OCI-LY7 (cell line): Measurements from ENCODE around the gene NRXN2. TPM values are rescaled to one million over a fixed set of nuclear protein-coding genes. Genes with fewer than 3 reads are reported as not detected.

Source experiments
- BruUV-seq: library from RNA; stranded (reverse); fragments of 400-500 nt; replicated peaks from 2 replicates; lab custom pipeline; 2021; lab: Mats Ljungman, UMichigan
- CTCF ChIA-PET: fragments of 300-600 bp; sonication (Branson Sonifier 250); formaldehyde crosslinking; loops from one replicate; lab custom pipeline; 2022; ENCODE audit warnings: antibody characterized with exemption; ENCODE audit not compliant: unreplicated experiment; lab: Charles Lee
- POLR2A ChIA-PET: fragments of 300-600 bp; sonication (Branson Sonifier 250); formaldehyde crosslinking; loops from one replicate; lab custom pipeline; 2022; ENCODE audit warnings: antibody characterized with exemption; lab: Charles Lee
- DNase-seq: peaks from one replicate; pipeline ENCODE4 v3.0.0-alpha.2; 2015; ENCODE audit warnings: low spot score
- H2AFZ ChIP-seq: fragments of 200-600 bp; sonication (generic), shearing (Covaris generic); 2 replicates; pipeline ENCODE4 v1.6.1; 2014; ENCODE audit warnings: mild to moderate bottlenecking, antibody characterized with exemption, low read length, moderate library complexity
- H3K27ac ChIP-seq: fragments of 200-600 bp; sonication (generic); 2 replicates; pipeline ENCODE4 v1.5.1; 2014; ENCODE audit warnings: mixed run types, low read depth, mild to moderate bottlenecking, moderate library complexity, low read length, inconsistent platforms; ENCODE audit not compliant: poor library complexity, severe bottlenecking
- H3K36me3 ChIP-seq: fragments of 200-600 bp; sonication (generic); 2 replicates; pipeline ENCODE4 v1.6.1; 2014; ENCODE audit warnings: mild to moderate bottlenecking, antibody characterized with exemption, low read length, moderate library complexity, mixed read lengths; ENCODE audit not compliant: insufficient read depth
- H3K4me1 ChIP-seq: fragments of 200-600 bp; sonication (generic); 2 replicates; pipeline ENCODE4 v1.5.1; 2014; ENCODE audit warnings: mild to moderate bottlenecking, low read length; ENCODE audit not compliant: insufficient read depth, poor library complexity, severe bottlenecking
- H3K4me2 ChIP-seq: fragments of 200-600 bp; sonication (generic); 2 replicates; pipeline ENCODE4 v1.6.1; 2014; ENCODE audit warnings: mild to moderate bottlenecking, low read length
- H3K4me3 ChIP-seq: fragments of 200-600 bp; sonication (generic); 2 replicates; pipeline ENCODE4 v1.5.1; 2014; ENCODE audit warnings: mild to moderate bottlenecking, low read depth, low read length; ENCODE audit not compliant: poor library complexity, severe bottlenecking
- H3K79me2 ChIP-seq: fragments of 200-600 bp; sonication (generic); 2 replicates; pipeline ENCODE4 v1.6.1; 2016; ENCODE audit warnings: low read depth, mild to moderate bottlenecking, low read length, moderate library complexity, mixed read lengths; ENCODE audit not compliant: insufficient read depth
- H3K9me2 ChIP-seq: fragments of 200-600 bp; sonication (generic); 2 replicates; pipeline ENCODE4 v1.6.1; 2016; ENCODE audit warnings: mild to moderate bottlenecking, low read length, mixed read lengths; ENCODE audit not compliant: insufficient read depth
- H3K9me3 ChIP-seq: fragments of 200-600 bp; sonication (generic); 2 replicates; pipeline ENCODE4 v1.6.1; 2014; ENCODE audit warnings: mild to moderate bottlenecking, mixed run types, low read length, mixed read lengths
- H4K20me1 ChIP-seq: fragments of 200-600 bp; sonication (generic); 2 replicates; pipeline ENCODE4 v1.6.1; 2014; ENCODE audit warnings: mild to moderate bottlenecking, antibody characterized with exemption, low read length, moderate library complexity, mixed read lengths; ENCODE audit not compliant: insufficient read depth
- CTCF ChIP-seq: fragments of 200-600 bp; sonication (generic); conservative IDR thresholded peaks from 2 replicates; pipeline ENCODE4 v1.5.1; 2014; ENCODE audit warnings: mild to moderate bottlenecking, antibody characterized with exemption, low read length, moderate library complexity, mixed read lengths
- EZH2phosphoT487 ChIP-seq: fragments of 200-600 bp; sonication (generic); IDR thresholded peaks from 2 replicates; pipeline ENCODE4 v1.6.1; 2018; ENCODE audit warnings: low read depth, borderline replicate concordance, mild to moderate bottlenecking, mixed run types, antibody characterized with exemption, low read length, moderate library complexity, mixed read lengths
- intact Hi-C: fragments of 100-400 bp; cut with micrococcal nuclease; formaldehyde crosslinking; loops from one replicate; pipeline ENCODE4 v1.10.0; 2022; ENCODE audit not compliant: unreplicated experiment
- total RNA-seq, 2 experiments: library from RNA; depleted of rRNA in 1 of 2; stranded (reverse); fragments of >200 nt in 1 of 2; shearing (Covaris generic) in 1 of 2; gene quantifications; 2 replicates each; pipeline ENCODE4 v1.2.3, GENCODE V29; 2014 to 2022

The NRXN2 gene
- total RNA-seq, 2 experiments from 2014 or later, result 2.4 to 3.3 TPM

- Histone ChIP-seq H4K20me1 (no peaks in the 10 kb centered on the region), H2AFZ (no peak overlapping the region), H3K27ac (no peak overlapping the region), H3K36me3 (no peaks in the 10 kb centered on the region), H3K9me3 (no peaks in the 10 kb centered on the region), H3K79me2 (no peaks in the 10 kb centered on the region), H3K4me1 (peaks cover 15% of the 10 kb centered on the region), H3K4me2 (no peak overlapping the region), H3K9me2 (no peaks in the 10 kb centered on the region), H3K4me3 (no peak overlapping the region)
- intact Hi-C loops, result no loop called here
- POLR2A ChIA-PET, result no interaction called here
- CTCF ChIA-PET, result no interaction called here
- no peak for DNase-seq
- TF ChIP-seq CTCF, result no peak
- TF ChIP-seq EZH2phosphoT487, result no peak
- no TSS peak for BruUV-seq
Measured at GRCh38 chr11:64564419-64564818, 158.6 kb downstream of the NRXN2 start.

GRCh38 chr11:64563966-64564365 lies 159.0 kb downstream of the NRXN2 start:
- H3K4me3 ChIP-seq, result no peak overlapping the region
- intact Hi-C loops, result no loop called here
- no peak overlapping the region for H2AFZ ChIP-seq
- ChIA-PET POLR2A (no interaction called here), CTCF (no interaction called here)
- TF ChIP-seq EZH2phosphoT487 (no peak), CTCF (no peak)
- no peak overlapping the region for H3K27ac ChIP-seq
- no peaks in the 10 kb centered on the region for H3K9me3 ChIP-seq
- H3K4me2 ChIP-seq, result no peak overlapping the region
- H3K36me3 ChIP-seq, result no peaks in the 10 kb centered on the region
- H3K9me2 ChIP-seq, result no peaks in the 10 kb centered on the region
- no peaks in the 10 kb centered on the region for H3K79me2 ChIP-seq
- H4K20me1 ChIP-seq, result no peaks in the 10 kb centered on the region
- no peak for DNase-seq
- H3K4me1 ChIP-seq, result peaks cover 15% of the 10 kb centered on the region
- BruUV-seq, result no TSS peak

GRCh38 chr11:64562723-64563351 lies 160.2 kb downstream of the NRXN2 start:
- Histone ChIP-seq H3K4me1 (peaks cover 15% of the 10 kb centered on the region), H3K4me3 (no peak overlapping the region), H3K79me2 (no peaks in the 10 kb centered on the region), H4K20me1 (no peaks in the 10 kb centered on the region), H3K9me3 (no peaks in the 10 kb centered on the region), H2AFZ (no peak overlapping the region), H3K4me2 (no peak overlapping the region), H3K36me3 (no peaks in the 10 kb centered on the region), H3K27ac (no peak overlapping the region), H3K9me2 (no peaks in the 10 kb centered on the region)
- CTCF ChIA-PET, result no interaction called here
- no TSS peak for BruUV-seq
- no peak for DNase-seq
- TF ChIP-seq CTCF, result no peak
- no peak for TF ChIP-seq EZH2phosphoT487
- POLR2A ChIA-PET, result no interaction called here
- intact Hi-C loops, result no loop called here
